SK-N-SH treated with all-trans-retinoic acid at 6 μM for 48 hours (cell line): ENCODE results near the gene PXYLP1.

ENCODE experiments used
- ARNTL ChIP-seq: fragments of 450-650 bp; formaldehyde crosslinking; IDR thresholded peaks from 2 replicates; pipeline ENCODE4 v1.5.0; 2020; ENCODE audit warnings: low read depth, mild to moderate bottlenecking, moderate library complexity, borderline replicate concordance
- CREB5 ChIP-seq: fragments of 250-450 bp; sonication (Bioruptor Pico); IDR thresholded peaks from 2 replicates; pipeline ENCODE4 v1.5.1; 2020; ENCODE audit warnings: low read depth, mild to moderate bottlenecking, moderate library complexity
- ESRRG ChIP-seq: fragments of 250-450 bp; sonication (Bioruptor Pico); IDR thresholded peaks from 2 replicates; pipeline ENCODE4 v1.6.1; 2021; ENCODE audit warnings: mild to moderate bottlenecking
- GLIS3 ChIP-seq: fragments of 250-450 bp; sonication (Bioruptor Pico); IDR thresholded peaks from 2 replicates; pipeline ENCODE4 v1.5.0; 2020; ENCODE audit warnings: mild to moderate bottlenecking, moderate library complexity
- ISL1 ChIP-seq: fragments of 250-450 bp; sonication (Bioruptor Pico); IDR thresholded peaks from 2 replicates; pipeline ENCODE4 v2.1.2; 2022; ENCODE audit warnings: mild to moderate bottlenecking, moderate library complexity
- OSR1 ChIP-seq: fragments of 250-450 bp; sonication (Bioruptor Pico); IDR thresholded peaks from 2 replicates; pipeline ENCODE4 v1.8.0; 2022; ENCODE audit warnings: moderate library complexity, mild to moderate bottlenecking, inconsistent platforms
- PATZ1 ChIP-seq: fragments of 250-450 bp; sonication (Bioruptor Pico); IDR thresholded peaks from 2 replicates; pipeline ENCODE4 v1.8.0; 2020; ENCODE audit warnings: mild to moderate bottlenecking, moderate library complexity, borderline replicate concordance
- PPARA ChIP-seq: fragments of 250-450 bp; sonication (Bioruptor Pico); IDR thresholded peaks from 2 replicates; pipeline ENCODE4 v1.5.0; 2020; ENCODE audit warnings: mild to moderate bottlenecking, borderline replicate concordance
- RARB ChIP-seq: fragments of 250-450 bp; sonication (Bioruptor Pico); IDR thresholded peaks from 2 replicates; pipeline ENCODE4 v1.8.0; 2021; ENCODE audit warnings: mild to moderate bottlenecking, moderate library complexity
- SNAI2 ChIP-seq: fragments of 250-450 bp; sonication (Bioruptor Pico); IDR thresholded peaks from 2 replicates; pipeline ENCODE4 v1.5.0; 2020; ENCODE audit warnings: mild to moderate bottlenecking, moderate library complexity
- TCF4 ChIP-seq: fragments of 250-450 bp; sonication (Bioruptor Pico); IDR thresholded peaks from 2 replicates; pipeline ENCODE4 v1.8.0; 2021; ENCODE audit warnings: mild to moderate bottlenecking, moderate library complexity, borderline replicate concordance
- TOX ChIP-seq: fragments of 250-450 bp; sonication (Bioruptor Pico); IDR thresholded peaks from 2 replicates; pipeline ENCODE4 v1.8.0; 2021; ENCODE audit warnings: mild to moderate bottlenecking, moderate library complexity, borderline replicate concordance
- ZFP3 ChIP-seq: fragments of 250-450 bp; sonication (Bioruptor Pico); IDR thresholded peaks from 2 replicates; pipeline ENCODE4 v1.5.0; 2020; ENCODE audit warnings: mild to moderate bottlenecking, moderate library complexity
- ZFP30 ChIP-seq: fragments of 450-650 bp; formaldehyde crosslinking; IDR thresholded peaks from 2 replicates; pipeline ENCODE4 v1.5.0; 2022; ENCODE audit warnings: mild to moderate bottlenecking, moderate library complexity

- TF ChIP-seq ZFP30 (CRISPR knock-in tag) (no peak), ZFP3 (no peak), PATZ1 (CRISPR knock-in tag) (no peak), ESRRG (CRISPR knock-in tag) (no peak), GLIS3 (CRISPR knock-in tag) (no peak), TOX (CRISPR knock-in tag) (no peak), SNAI2 (no peak), ISL1 (CRISPR knock-in tag) (no peak), OSR1 (no peak), PPARA (CRISPR knock-in tag) (no peak), RARB (CRISPR knock-in tag) (no peak), ARNTL (CRISPR knock-in tag) (no peak), CREB5 (CRISPR knock-in tag) (no peak), TCF4 (no peak)
These were observed 25.2 kb downstream of the PXYLP1 start for GRCh38 chr3:141256820-141257219.
